H1 (cell line): ENCODE data around the gene RBBP5. TPM values are rescaled to one million over a fixed set of nuclear protein-coding genes. Genes with fewer than 3 reads are reported as not detected.

ENCODE experiments used
- CTCF ChIA-PET: fragments of 300-600 bp; sonication (Branson Sonifier 250); formaldehyde crosslinking; loops from one replicate; lab custom pipeline; 2021; ENCODE audit not compliant: partially characterized antibody; lab: Charles Lee
- POLR2A ChIA-PET: fragments of 300-600 bp; sonication (Branson Sonifier 250); formaldehyde crosslinking; loops from one replicate; lab custom pipeline; 2021; ENCODE audit warnings: inconsistent platforms; ENCODE audit not compliant: partially characterized antibody; lab: Charles Lee
- DNase-seq, 2 experiments: peaks; one replicate each; pipeline versions ENCODE4 v3.0.0 to v3.0.0-alpha.2; 2010 to 2022; ENCODE audit warnings: low spot score in 2 of 2, low read depth in 1 of 2, mixed read lengths in 1 of 2
- FAIRE-seq: peaks from 2 replicates; lab custom pipeline; 2011; peaks lifted over from hg19 to GRCh38; lab: Jason Lieb, UNC
- H2AFZ ChIP-seq: 2 replicates; pipeline ENCODE4 v1.8.1; 2012; ENCODE audit warnings: low read length, inconsistent platforms
- H2AK5ac ChIP-seq: 2 replicates; pipeline ENCODE4 v1.6.1; 2013; ENCODE audit warnings: low read depth, low read length
- H2BK120ac ChIP-seq: replicated peaks from 2 replicates; pipeline ENCODE3; 2013; ENCODE audit warnings: low read depth, low read length, inconsistent platforms
- H2BK12ac ChIP-seq: 2 replicates; pipeline ENCODE4 v1.6.1; 2013; ENCODE audit warnings: low read depth, low read length
- H2BK15ac ChIP-seq: 2 replicates; pipeline ENCODE4 v1.6.1; 2013; ENCODE audit warnings: low read length
- H2BK20ac ChIP-seq: 2 replicates; pipeline ENCODE4 v1.6.1; 2013; ENCODE audit warnings: low read length
- H2BK5ac ChIP-seq: 2 replicates; pipeline ENCODE4 v1.6.1; 2013; ENCODE audit warnings: low read depth, low read length
- H3K14ac ChIP-seq: 2 replicates; pipeline ENCODE4 v1.6.1; 2013; ENCODE audit warnings: inconsistent platforms; ENCODE audit not compliant: insufficient read length
- H3K18ac ChIP-seq: 2 replicates; pipeline ENCODE4 v1.6.1; 2013; ENCODE audit warnings: low read length; ENCODE audit errors: extremely low read depth
- H3K23ac ChIP-seq: 2 replicates; pipeline ENCODE4 v1.6.1; 2013; ENCODE audit warnings: inconsistent platforms; ENCODE audit not compliant: insufficient read length
- H3K23me2 ChIP-seq: 2 replicates; pipeline ENCODE4 v1.6.1; 2013; ENCODE audit warnings: low read depth, low read length
- H3K27ac ChIP-seq: 2 replicates; pipeline ENCODE4 v1.6.1; 2011; ENCODE audit warnings: low read depth, low read length, inconsistent platforms
- H3K27me3 ChIP-seq, 4 experiments: replicated peaks in 1 of 4; 1 replicate in 1 of 4; 2 replicates in 3 of 4; pipeline versions ENCODE4 v1.6.1 to v1.8.1; 2011 to 2013; ENCODE audit warnings: low read length in 3 of 4, mild to moderate bottlenecking in 3 of 4, inconsistent platforms in 2 of 4, mixed read lengths in 2 of 4, moderate library complexity in 1 of 4; ENCODE audit not compliant: control insufficient read depth in 3 of 4, insufficient read depth in 3 of 4; ENCODE audit errors: extremely low read depth in 1 of 4
- H3K36me3 ChIP-seq, 4 experiments: 2 replicates each; pipeline versions ENCODE4 v1.6.1 to v1.8.1; 2011 to 2013; ENCODE audit warnings: mild to moderate bottlenecking in 4 of 4, low read length in 3 of 4, moderate library complexity in 2 of 4, control low read depth in 1 of 4, inconsistent platforms in 1 of 4; ENCODE audit not compliant: insufficient read depth in 4 of 4, control insufficient read depth in 2 of 4
- H3K4ac ChIP-seq: replicated peaks from 2 replicates; pipeline ENCODE3; 2013; ENCODE audit warnings: low read length, low read depth, mixed read lengths, inconsistent platforms; ENCODE audit not compliant: insufficient read length
- H3K4me1 ChIP-seq, 4 experiments: replicated peaks in 1 of 4; 1 replicate in 1 of 4; 2 replicates in 3 of 4; pipeline versions ENCODE4 v1.6.1 to v1.8.1; 2011 to 2013; ENCODE audit warnings: low read length in 3 of 4, inconsistent platforms in 2 of 4, mixed read lengths in 1 of 4; ENCODE audit not compliant: insufficient read depth in 4 of 4, control insufficient read depth in 3 of 4
- H3K4me2 ChIP-seq, 2 experiments: 2 replicates each; pipeline versions ENCODE4 v1.6.1 to v1.8.1; 2011 to 2013; ENCODE audit warnings: low read depth in 2 of 2, low read length in 2 of 2, control low read depth in 1 of 2, inconsistent platforms in 1 of 2, mild to moderate bottlenecking in 1 of 2; ENCODE audit not compliant: insufficient read depth in 1 of 2
- H3K4me3 ChIP-seq, 4 experiments: fragments of 200-600, 300-600 bp in 1 of 4; sonication (generic), shearing (Covaris generic), sonication (Bioruptor Twin) in 1 of 4; 2 replicates each; pipeline versions ENCODE4 v1.5.1 to v1.8.1; 2011 to 2016; ENCODE audit warnings: low read length in 4 of 4, low read depth in 3 of 4, control low read depth in 2 of 4, inconsistent platforms in 2 of 4, mild to moderate bottlenecking in 2 of 4, mixed read lengths in 1 of 4, moderate library complexity in 1 of 4; ENCODE audit not compliant: insufficient read depth in 2 of 4; ENCODE audit errors: extremely low read depth in 1 of 4
- H3K56ac ChIP-seq: replicated peaks from 2 replicates; pipeline ENCODE3; 2013; ENCODE audit warnings: low read depth, mild to moderate bottlenecking, mixed read lengths, low read length, inconsistent platforms; ENCODE audit not compliant: insufficient read length
- H3K79me1 ChIP-seq: 2 replicates; pipeline ENCODE4 v1.6.1; 2013; ENCODE audit warnings: low read depth, low read length, control low read depth
- H3K79me2 ChIP-seq, 2 experiments: 2 replicates each; pipeline versions ENCODE4 v1.6.1 to v1.8.1; 2012 to 2013; ENCODE audit warnings: low read length in 2 of 2, mild to moderate bottlenecking in 2 of 2, inconsistent platforms in 1 of 2; ENCODE audit not compliant: insufficient read depth in 2 of 2, control insufficient read depth in 1 of 2
- H3K9ac ChIP-seq, 4 experiments: replicated peaks in 1 of 4; 1 replicate in 1 of 4; 2 replicates in 3 of 4; pipeline versions ENCODE4 v1.6.1 to v1.8.1; 2011 to 2013; ENCODE audit warnings: low read depth in 3 of 4, low read length in 3 of 4, control low read depth in 2 of 4, mild to moderate bottlenecking in 2 of 4, moderate library complexity in 2 of 4, inconsistent platforms in 1 of 4; ENCODE audit errors: extremely low read depth in 1 of 4
- H3K9me3 ChIP-seq, 2 experiments: 2 replicates each; pipeline versions ENCODE4 v1.6.1 to v1.8.1; 2012 to 2013; ENCODE audit warnings: mild to moderate bottlenecking in 2 of 2, moderate library complexity in 2 of 2, control low read depth in 1 of 2, inconsistent platforms in 1 of 2, low read depth in 1 of 2, low read length in 1 of 2, mixed read lengths in 1 of 2; ENCODE audit not compliant: insufficient read depth in 2 of 2
- H4K20me1 ChIP-seq, 2 experiments: replicated peaks in 1 of 2; 2 replicates each; pipeline versions ENCODE3 to v1.8.1; 2011 to 2013; ENCODE audit warnings: inconsistent platforms in 2 of 2, low read length in 2 of 2, mild to moderate bottlenecking in 1 of 2; ENCODE audit not compliant: insufficient read depth in 2 of 2, control insufficient read depth in 1 of 2
- H4K5ac ChIP-seq: 2 replicates; pipeline ENCODE4 v1.6.1; 2013; ENCODE audit warnings: low read length, low read depth, mixed read lengths, inconsistent platforms; ENCODE audit not compliant: insufficient read length
- H4K8ac ChIP-seq: 2 replicates; pipeline ENCODE4 v1.8.0; 2013; ENCODE audit warnings: mild to moderate bottlenecking, moderate library complexity, low read length, inconsistent platforms; ENCODE audit not compliant: insufficient read depth; ENCODE audit errors: extremely low read depth
- H4K91ac ChIP-seq: replicated peaks from 2 replicates; pipeline ENCODE3; 2013; ENCODE audit warnings: low read length, mixed read lengths, inconsistent platforms; ENCODE audit not compliant: insufficient read length
- ATF3 ChIP-seq: IDR thresholded peaks from 2 replicates; pipeline ENCODE4 v1.6.1; 2011; ENCODE audit warnings: low read depth, mild to moderate bottlenecking, low read length; ENCODE audit not compliant: insufficient read depth
- EGR1 ChIP-seq: IDR thresholded peaks from 2 replicates; pipeline ENCODE4 v1.6.1; 2011; ENCODE audit warnings: low read depth, low read length, borderline replicate concordance
- EZH2 ChIP-seq: fragments of 200-600 bp; sonication (generic); IDR thresholded peaks from 2 replicates; pipeline ENCODE4 v1.7.1; 2012; ENCODE audit warnings: low read depth, mild to moderate bottlenecking, moderate library complexity, low read length, inconsistent platforms; ENCODE audit not compliant: severe bottlenecking
- GABPA ChIP-seq: IDR thresholded peaks from 2 replicates; pipeline ENCODE4 v1.6.1; 2011; ENCODE audit warnings: mild to moderate bottlenecking, low read length, moderate library complexity, borderline replicate concordance; ENCODE audit not compliant: insufficient read depth
- JUND ChIP-seq: IDR thresholded peaks from 2 replicates; pipeline ENCODE4 v1.6.1; 2011; ENCODE audit warnings: mild to moderate bottlenecking, improper control_type of control experiment, low read length
- KDM5A ChIP-seq: fragments of 200-600 bp; IDR thresholded peaks from 2 replicates; pipeline ENCODE4 v1.7.1; 2012; ENCODE audit warnings: mild to moderate bottlenecking, low read length, inconsistent platforms, mixed read lengths
- MAX ChIP-seq: IDR thresholded peaks from 2 replicates; pipeline ENCODE4 v1.6.1; 2012; ENCODE audit warnings: inconsistent platforms
- NANOG ChIP-seq: IDR thresholded peaks from 2 replicates; pipeline ENCODE4 v1.6.1; 2011; ENCODE audit warnings: low read length, low read depth, mild to moderate bottlenecking, inconsistent platforms; ENCODE audit not compliant: insufficient read depth, poor library complexity, severe bottlenecking
- RXRA ChIP-seq: IDR thresholded peaks from 2 replicates; pipeline ENCODE4 v1.6.1; 2011; ENCODE audit warnings: low read depth, mild to moderate bottlenecking, low read length, moderate library complexity; ENCODE audit not compliant: insufficient read depth
- SIN3A ChIP-seq, 2 experiments: IDR thresholded peaks in 1 of 2; conservative IDR thresholded peaks in 1 of 2; 2 replicates each; pipeline ENCODE4 v1.6.1; 2011 to 2012; ENCODE audit warnings: low read length in 2 of 2, improper control_type of control experiment in 1 of 2, low read depth in 1 of 2, mild to moderate bottlenecking in 1 of 2
- SIRT6 ChIP-seq: IDR thresholded peaks from one replicate; pipeline ENCODE4 v1.7.1; 2012; ENCODE audit warnings: low read length, inconsistent platforms
- SUZ12 ChIP-seq: fragments of 200-600 bp; sonication (generic); IDR thresholded peaks from 2 replicates; pipeline ENCODE4 v1.6.1; 2012; ENCODE audit warnings: mild to moderate bottlenecking, inconsistent platforms, low read length, moderate library complexity, mixed read lengths
- WGBS, 2 experiments: shearing (Covaris generic) in 1 of 2; methylation state at CpG; one replicate each; pipeline versions ENCODE4 v1.1.6 to v1.1.7; 2013 to 2015; ENCODE audit warnings: low lambda C conversion rate in 2 of 2, mixed read lengths in 2 of 2, inconsistent platforms in 1 of 2, low coverage in 1 of 2, missing lambda C conversion rate in 1 of 2; ENCODE audit not compliant: insufficient replicate concordance in 2 of 2, insufficient coverage in 1 of 2, insufficient read length in 1 of 2; ENCODE audit errors: extremely low coverage in 1 of 2, missing lambda C conversion rate in 1 of 2; 5-methylcytosine and 5-hydroxymethylcytosine counted together
- polyA plus RNA-seq, 7 experiments: library from polyadenylated mRNA; depleted of rRNA in 3 of 7; stranded (reverse) in 5 of 7; unstranded in 2 of 7; fragments of >200 nt in 5 of 7; fragments of 200-250 nt in 2 of 7; gene quantifications; 1 replicate in 5 of 7; 2 replicates in 1 of 7; 4 replicates in 1 of 7; pipeline versions ENCODE4 v1.2.1 to v1.2.3, GENCODE V29; 2011 to 2013; ENCODE audit warnings: missing spikeins in 2 of 7, mixed read lengths in 2 of 7
- total RNA-seq: library from RNA; stranded (reverse); fragmentation: NEBNext Ultra II Directional; extraction: Animal tissue kit (Norgen Biotek cat#: 25700); gene quantifications from 2 replicates; pipeline ENCODE4 v1.2.1, GENCODE V29; 2021

Gene RBBP5
- total and polyA plus RNA-seq, 2 of the 8 experiments (the other 6 are each of a cell fraction or from before 2014, with no cell fraction given) = 6.7 to 21.5 TPM

- Histone ChIP-seq H3K56ac (no peak overlapping the region), H4K91ac (no peak overlapping the region), H3K9ac (no peak overlapping the region), H2BK5ac (no peak overlapping the region), H4K5ac (no peak overlapping the region), H3K27ac (no peak overlapping the region), H3K14ac (no peak overlapping the region), H3K18ac (no peak overlapping the region), H3K79me1 (no peaks in the 10 kb centered on the region), H3K23me2 (no peaks in the 10 kb centered on the region), H4K20me1 (no peaks in the 10 kb centered on the region), H2BK15ac (no peak overlapping the region), H3K23ac (no peak overlapping the region), H4K8ac (no peak overlapping the region), H2BK12ac (no peak overlapping the region), H3K27me3 (no peaks in the 10 kb centered on the region), H3K4me1 (no peaks in the 10 kb centered on the region), H3K4me2 (no peak overlapping the region), H3K9me3 (no peaks in the 10 kb centered on the region), H2AK5ac (no peak overlapping the region), H3K79me2 (no peaks in the 10 kb centered on the region), H2BK20ac (no peak overlapping the region), H2AFZ (no peak overlapping the region), H3K36me3 (no peaks in the 10 kb centered on the region), H2BK120ac (no peak overlapping the region), H3K4ac (no peak overlapping the region), H3K4me3 (no peak overlapping the region)
- WGBS, 2 experiments = 92% methylated on average over 1 of the region's 1 CpG; no CpG with 5 or more reads in 1 of the 2 experiments
- DNase-seq (no peak), FAIRE-seq (no peak)
- ChIA-PET CTCF (interaction anchor here (1.2 to 38.9 kb wide), 7 partner anchors 9 to 178 kb away, joined by 3 to 1336 read pairs (median 4); no protein-coding TSS in a partner anchor), POLR2A (interaction anchor here (1.6 kb wide), 1 partner anchor 13 kb away, joined by 3 read pairs; no protein-coding TSS in a partner anchor)
- TF ChIP-seq KDM5A (no peak), SIRT6 (no peak), EGR1 (no peak), NANOG (no peak), MAX (no peak), JUND (no peak), SUZ12 (no peak), RXRA (no peak), EZH2 (no peak), SIN3A (conservative IDR thresholded peaks at IDR 0.05 in 1 of 2, IDR thresholded peaks at IDR 0.05 in 1 of 2; ENCODE audit: low read depth in 1 of 2, low read length in 2 of 2) (no peak), GABPA (no peak), ATF3 (no peak)
Observed at GRCh38 chr1:205077934-205078311, 43.9 kb downstream of the RBBP5 start.
